Stimulated activated CD8-positive, alpha-beta memory T cell treated with anti-CD3 and anti-CD28 coated beads, Interleukin-15, amount 100 ng/mL, for 48 hours (primary cell): ENCODE data around the gene BRI3BP.
A peak's percentile ranks its signal among the peaks of the same experiment; 100 is the strongest.

ENCODE experiments used
- DNase-seq, 2 donors: peaks; one replicate each; pipeline ENCODE4 v3.0.0-alpha.2; 2020; ENCODE audit warnings: low read depth in 2 of 2

BRI3BP gene

GRCh38 chr12:124993626-124994436 lies at the start of gene BRI3BP:
Gene BRI3BP, plus strand, starts transcription at chr12:124993645. Its CDS starts 146 bp downstream, at chr12:124993791.
- peak; percentile 8 to 17 for DNase-seq

GRCh38 chr12:124946447-124946793 lies 47.0 kb upstream of the BRI3BP start:
- DNase-seq, result no peak

- DNase-seq, result no peak
Measured at GRCh38 chr12:124947013-124947412, 46.4 kb upstream of the BRI3BP start.

GRCh38 chr12:124947561-124948398 lies 45.7 kb upstream of the BRI3BP start:
- no peak for DNase-seq

- DNase-seq, result no peak
Measured at GRCh38 chr12:124949066-124949465, 44.4 kb upstream of the BRI3BP start.

- DNase-seq, result no peak
Measured at GRCh38 chr12:124949779-124950728, 43.4 kb upstream of the BRI3BP start.

- no peak for DNase-seq
Measured at GRCh38 chr12:124952295-124952694, 41.1 kb upstream of the BRI3BP start.

- DNase-seq, result no peak
Measured at GRCh38 chr12:124952801-124953200, 40.6 kb upstream of the BRI3BP start.

- no peak for DNase-seq
Measured at GRCh38 chr12:124953689-124954405, 39.6 kb upstream of the BRI3BP start.

- DNase-seq, result no peak
Measured at GRCh38 chr12:124954771-124955170, 38.7 kb upstream of the BRI3BP start.

GRCh38 chr12:124956571-124956970 lies 36.9 kb upstream of the BRI3BP start:
- DNase-seq, result no peak

GRCh38 chr12:124961055-124961454 lies 32.4 kb upstream of the BRI3BP start:
- DNase-seq, result no peak

- DNase-seq, result no peak
Measured at GRCh38 chr12:124963211-124963610, 30.2 kb upstream of the BRI3BP start.

- no peak for DNase-seq
Measured at GRCh38 chr12:124964251-124964650, 29.2 kb upstream of the BRI3BP start.

GRCh38 chr12:124964836-124965462 lies 28.5 kb upstream of the BRI3BP start:
- no peak for DNase-seq

- no peak for DNase-seq
Measured at GRCh38 chr12:124967016-124967739, 26.3 kb upstream of the BRI3BP start.

GRCh38 chr12:124968656-124969055 lies 24.8 kb upstream of the BRI3BP start:
- no peak for DNase-seq

GRCh38 chr12:124970647-124971402 lies 22.6 kb upstream of the BRI3BP start:
- DNase-seq, result no peak

- no peak for DNase-seq
Measured at GRCh38 chr12:124971603-124972002, 21.8 kb upstream of the BRI3BP start.
